Measurements from ENCODE around the gene CAP2.

Gene CAP2, protein sequence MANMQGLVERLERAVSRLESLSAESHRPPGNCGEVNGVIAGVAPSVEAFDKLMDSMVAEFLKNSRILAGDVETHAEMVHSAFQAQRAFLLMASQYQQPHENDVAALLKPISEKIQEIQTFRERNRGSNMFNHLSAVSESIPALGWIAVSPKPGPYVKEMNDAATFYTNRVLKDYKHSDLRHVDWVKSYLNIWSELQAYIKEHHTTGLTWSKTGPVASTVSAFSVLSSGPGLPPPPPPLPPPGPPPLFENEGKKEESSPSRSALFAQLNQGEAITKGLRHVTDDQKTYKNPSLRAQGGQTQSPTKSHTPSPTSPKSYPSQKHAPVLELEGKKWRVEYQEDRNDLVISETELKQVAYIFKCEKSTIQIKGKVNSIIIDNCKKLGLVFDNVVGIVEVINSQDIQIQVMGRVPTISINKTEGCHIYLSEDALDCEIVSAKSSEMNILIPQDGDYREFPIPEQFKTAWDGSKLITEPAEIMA
- 0 reads per million in 2 donors for total RNA-seq

DNA sequence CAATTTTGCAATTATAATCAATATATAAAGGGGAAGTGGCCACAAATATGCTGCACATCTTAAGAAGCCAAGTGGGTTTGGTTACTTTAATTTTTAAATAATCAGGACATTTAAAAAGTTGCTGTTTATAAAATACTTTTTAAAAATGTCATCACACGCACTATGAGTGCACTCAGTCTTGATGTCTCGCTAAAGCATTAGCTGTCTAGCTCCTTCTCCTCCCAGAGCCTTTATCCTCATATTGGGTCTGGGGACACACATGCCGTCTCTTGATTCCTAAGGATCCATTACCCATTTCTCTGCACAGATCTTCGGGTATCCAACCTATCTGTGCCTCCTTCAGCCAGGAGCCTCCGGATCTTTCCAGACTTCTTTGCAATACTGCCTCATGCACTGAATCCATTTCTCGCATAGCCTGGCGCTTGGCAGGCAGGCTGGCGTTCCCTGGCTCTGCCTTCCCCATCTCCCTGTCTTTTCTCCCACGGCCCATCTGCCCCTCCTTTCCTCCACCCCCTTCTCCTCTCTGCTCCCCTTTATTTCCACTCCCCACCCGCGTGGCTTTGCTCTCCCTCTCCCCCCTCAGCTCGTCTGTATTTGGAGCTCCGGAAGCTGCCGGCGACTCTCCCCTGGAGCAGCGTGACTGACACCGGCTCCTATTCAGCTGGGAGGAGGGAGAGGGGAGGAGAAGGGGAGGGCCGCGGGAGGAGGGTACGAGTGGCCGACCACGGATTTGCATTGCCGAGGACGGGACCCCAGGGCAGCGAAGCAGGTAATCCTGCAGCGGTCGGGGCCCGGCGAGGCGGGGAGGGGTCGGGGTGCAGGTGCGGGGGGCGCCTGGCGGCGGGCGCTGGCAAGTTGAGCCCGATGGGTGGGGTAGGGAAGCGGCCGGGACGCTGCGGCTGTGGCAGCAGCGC, at the start of gene CAP2:
CAP2 (plus strand) TSS at position 618 of the 914 bp plus-strand sequence. CDS start 27,961 bp downstream, outside the sequence.
- no peak for DNase-seq

DNA sequence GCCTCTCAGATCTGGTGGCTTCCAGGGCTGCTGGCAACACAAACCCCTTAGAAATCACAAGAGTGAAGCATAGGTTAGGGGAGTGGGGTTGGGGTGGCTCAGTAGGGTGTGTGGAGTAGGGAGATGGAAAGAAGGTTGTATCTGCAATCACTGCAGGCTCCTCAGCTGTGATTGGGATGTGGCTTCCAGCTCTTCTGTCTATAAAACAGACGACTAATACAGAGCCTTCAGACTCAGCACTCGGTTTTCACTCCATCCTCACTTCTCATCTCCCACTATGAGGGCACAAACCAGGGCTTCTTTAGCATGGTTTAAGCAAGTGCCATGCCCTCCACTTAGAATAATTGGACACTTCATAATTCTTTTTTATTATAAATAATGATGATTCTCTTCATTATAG, 46.4 kb upstream of the CAP2 start:
- no peak for DNase-seq

DNA sequence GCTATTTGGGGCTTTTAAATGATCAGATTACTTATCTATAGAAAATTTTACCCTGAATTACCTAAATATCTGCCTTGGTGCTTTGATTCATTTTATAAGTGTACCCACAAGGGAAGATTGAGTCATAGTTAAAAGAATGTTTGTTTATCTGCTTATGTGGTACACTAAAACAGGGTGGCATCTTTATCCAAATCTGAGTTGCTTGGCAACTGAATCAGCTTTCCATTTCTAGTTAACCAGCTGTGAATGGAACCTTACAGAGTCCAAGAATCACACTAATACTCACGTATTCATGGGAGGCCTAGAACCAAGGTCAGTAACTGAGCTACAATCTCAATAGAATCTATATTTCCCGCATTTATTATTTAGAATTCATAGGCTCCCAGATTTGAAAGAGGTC, 44.0 kb upstream of the CAP2 start:
- DNase-seq, result no peak

DNA sequence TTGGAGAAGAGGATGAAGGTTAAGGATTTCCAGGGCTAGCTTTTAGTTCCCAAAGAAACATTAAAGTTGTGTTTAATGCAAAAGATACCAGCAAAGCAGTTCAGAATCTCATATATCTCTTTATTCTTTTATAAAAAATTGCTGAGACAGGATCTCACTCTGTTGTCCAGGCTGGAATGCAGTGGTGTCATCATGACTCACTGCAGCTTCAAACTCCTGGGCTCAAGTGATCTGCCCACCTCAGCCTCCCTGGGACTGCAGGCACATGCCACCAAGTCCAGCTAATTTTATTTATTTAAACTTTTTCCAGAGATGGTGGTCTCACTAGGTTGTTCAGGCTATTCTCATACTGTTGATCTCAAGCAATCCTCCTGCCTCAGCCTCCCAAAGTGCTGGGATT, 41.1 kb upstream of the CAP2 start:
- no peak for DNase-seq

DNA sequence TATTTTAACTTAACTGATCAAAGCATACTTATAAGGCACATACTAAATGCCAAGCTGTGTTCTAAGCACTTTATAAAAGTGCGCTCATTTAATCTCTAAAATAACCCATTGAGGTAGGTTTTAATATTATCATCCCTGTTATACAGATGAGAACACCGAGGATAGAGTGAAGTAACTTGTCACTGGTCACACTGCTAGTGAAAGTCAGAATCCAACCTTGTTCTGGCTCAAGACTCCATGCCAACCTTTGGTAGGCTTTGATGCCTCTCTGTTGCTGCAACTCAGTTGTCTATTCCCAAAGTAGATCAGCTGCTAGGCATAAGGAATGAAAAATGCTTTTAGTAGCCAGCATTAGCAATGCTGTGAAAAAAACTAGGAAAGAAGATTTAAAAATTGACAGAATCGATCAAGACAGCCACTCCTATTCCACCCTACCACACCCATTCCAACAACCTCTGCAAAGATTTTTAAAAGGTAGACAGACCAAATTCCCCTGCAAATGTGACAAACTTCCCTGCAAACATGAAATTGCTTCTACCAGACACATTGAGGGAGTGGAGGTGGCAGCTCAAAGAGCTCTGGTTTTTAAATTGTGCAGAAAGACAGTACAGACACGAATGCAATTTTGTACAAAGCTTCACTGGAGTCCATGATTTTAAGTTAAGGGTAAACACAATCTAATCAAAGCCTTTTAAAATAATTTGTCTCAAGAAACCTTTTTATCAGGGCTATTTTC, 39.8 kb upstream of the CAP2 start:
- DNase-seq, result no peak

DNA sequence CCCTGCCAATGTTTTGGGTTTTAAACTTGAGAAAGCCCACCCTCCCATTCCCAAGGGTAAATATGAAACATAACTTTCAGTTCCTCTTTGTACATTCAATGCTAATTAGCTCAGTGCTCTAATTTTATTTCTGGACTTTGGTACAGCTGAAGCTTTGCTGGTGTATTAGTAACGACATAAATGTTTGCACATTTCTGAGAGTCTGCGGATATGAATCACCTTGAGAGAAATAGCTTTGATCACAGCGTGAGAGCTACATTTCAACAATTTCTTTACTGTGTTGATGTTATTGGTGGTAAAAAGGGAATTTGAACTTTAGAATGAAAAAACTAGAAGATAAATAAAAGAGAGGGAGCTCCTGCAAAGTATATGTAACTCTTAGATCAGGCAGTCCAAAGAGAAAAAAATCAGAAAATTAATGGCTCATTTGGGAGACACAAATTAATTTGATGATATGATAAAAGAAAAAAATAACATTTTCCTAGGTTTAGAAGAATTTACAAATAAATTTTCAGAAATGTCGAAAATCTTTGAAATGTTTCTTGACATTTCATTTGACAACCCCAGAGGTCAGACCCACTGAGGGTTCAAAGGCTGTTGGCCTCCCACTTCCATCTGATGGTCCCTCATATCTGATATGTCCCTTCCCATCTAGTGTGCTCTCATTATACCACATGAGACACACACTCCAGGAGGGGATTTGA, 38.5 kb upstream of the CAP2 start:
- DNase-seq, result no peak

DNA sequence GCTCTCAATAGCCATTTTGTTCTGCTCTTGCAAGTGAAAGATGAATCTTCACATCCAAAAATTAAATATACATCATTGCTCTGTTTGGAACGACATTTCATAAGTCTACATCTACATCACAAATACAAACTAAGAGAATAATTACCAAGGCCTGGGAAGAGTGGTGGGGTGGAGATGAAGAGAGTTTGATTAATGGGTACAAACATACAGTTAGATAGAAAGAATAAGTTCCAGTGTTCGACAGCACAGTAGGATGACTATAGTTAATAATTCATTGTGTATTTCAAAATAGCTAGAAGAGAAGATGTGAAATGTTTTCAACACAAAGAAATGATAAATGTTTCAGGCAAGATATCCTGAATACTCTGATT, 38.0 kb upstream of the CAP2 start:
- no peak for DNase-seq

DNA sequence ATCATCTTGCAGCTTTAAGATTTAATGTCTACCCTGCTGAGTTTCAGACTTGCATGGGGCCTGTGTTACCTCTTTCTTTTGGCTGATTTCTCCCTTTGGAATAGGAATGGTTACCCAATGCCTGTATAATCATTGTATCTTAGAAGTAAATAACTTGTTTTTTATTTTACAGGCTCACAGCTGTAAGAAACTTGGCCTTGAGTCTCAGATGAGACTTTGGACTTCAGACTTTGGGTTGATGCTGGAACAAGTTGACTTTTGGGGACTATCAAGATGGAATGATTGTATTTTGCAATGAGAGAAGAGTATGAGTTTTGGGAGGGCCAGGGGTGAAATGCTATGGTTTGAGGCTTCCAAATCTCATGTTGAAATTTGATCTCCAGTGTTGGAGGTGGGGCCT, 34.9 kb upstream of the CAP2 start:
- DNase-seq, result no peak

DNA sequence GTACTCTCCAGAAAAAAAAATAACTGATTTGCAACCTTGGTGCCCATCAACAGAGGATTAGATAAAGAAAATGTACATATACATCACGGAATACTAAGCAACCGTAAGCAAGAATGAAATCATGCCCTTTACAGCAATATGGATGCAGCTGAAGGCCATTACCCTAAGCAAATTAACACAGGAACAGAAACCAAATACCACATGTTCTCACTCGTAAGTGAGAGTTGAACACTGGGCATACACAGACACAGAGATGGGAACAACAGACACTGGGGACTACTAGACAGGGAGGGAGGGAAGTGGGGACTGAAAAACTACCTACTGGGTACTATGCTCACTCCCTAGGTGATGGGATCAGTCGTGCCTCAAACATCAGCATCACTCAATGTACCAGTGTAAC, 32.8 kb upstream of the CAP2 start:
- DNase-seq, result no peak

DNA sequence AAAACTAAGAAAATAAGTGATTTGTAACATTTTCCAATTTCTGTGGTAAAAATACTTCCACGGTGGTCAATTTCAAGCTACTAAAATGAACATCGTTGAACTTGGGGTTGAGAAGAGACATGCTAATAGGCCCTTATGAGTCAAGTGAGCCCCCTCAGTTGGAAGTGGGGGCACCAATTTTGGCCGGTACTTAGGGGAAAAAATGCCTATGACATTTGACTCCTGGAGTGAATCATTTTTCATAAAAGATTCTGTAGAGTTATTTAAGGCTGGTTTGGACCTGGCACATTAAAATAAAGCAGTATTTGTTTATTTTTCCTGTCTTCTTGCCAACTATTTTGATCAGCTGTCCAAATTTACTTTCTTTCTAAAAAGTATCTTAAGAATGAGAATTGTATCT, 32.4 kb upstream of the CAP2 start:
- no peak for DNase-seq

DNA sequence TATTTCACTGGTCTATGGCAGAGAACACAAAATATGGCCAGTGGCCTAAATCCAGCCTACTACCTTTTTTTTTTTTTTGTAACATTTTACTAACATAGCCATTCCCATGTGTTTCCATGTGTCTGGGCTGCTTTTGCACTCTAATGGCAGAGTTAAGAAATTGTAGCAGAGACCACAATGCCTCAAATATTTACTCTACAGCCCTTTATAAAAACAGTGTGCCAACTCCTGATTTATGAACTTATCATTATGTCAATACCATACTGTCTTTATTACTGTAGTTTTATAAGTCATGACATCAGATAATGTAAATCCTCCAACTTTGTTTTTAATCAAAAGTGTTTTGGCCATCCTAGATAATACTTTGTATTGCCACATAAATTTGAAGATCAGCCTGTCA, 27.4 kb upstream of the CAP2 start:
- no peak for DNase-seq

DNA sequence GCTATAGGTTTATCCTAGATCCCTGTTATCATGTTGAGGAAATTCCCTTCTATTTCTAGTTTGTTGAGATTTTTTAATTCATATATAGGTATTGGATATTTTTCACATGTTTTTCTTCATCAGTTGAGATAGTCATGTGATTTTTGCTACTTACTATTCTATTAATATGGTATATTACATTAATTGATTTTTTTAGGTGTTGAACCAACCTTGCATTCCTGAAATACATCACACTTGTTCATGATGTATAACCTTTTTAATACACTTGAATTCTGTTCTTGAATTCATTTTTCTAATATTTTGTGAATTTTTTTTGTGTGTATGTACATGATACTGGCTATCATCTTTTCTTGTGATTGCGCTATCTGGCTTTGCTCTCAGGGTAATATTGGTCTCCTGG, 25.5 kb upstream of the CAP2 start:
- DNase-seq, result no peak

DNA sequence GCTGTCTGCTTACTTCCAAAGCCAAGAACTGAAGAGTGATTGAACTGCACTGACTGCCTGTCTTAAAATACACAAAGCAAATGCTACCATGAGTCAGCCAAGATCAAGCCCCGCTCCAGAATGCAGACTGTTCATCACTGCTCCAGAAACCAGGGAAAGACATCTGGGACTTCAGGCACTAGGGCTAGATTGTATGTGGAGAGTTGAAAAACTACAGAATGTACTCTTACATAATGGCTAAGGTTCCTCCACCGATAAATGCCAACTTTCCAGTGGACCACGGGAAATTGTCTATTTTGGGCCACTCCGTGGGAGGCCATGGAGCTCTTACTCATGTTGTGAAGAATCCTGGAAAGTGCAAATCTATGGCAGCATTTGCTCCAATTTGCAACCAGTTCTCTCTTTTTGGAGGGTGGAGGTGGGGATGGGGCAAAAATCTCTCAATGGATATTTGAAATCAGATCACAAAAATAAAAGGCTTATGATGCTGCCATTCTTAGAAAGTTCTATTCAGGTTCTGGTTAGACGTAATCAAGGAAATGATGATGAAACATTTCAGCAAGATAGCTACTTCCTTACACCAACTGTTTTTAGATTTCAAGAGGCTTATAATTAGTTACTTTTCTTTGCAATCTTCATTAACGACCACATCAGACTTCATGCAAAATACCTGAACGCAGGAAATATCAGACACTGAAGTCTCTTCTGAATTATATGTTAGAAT, 11.8 kb upstream of the CAP2 start:
- DNase-seq, result no peak

DNA sequence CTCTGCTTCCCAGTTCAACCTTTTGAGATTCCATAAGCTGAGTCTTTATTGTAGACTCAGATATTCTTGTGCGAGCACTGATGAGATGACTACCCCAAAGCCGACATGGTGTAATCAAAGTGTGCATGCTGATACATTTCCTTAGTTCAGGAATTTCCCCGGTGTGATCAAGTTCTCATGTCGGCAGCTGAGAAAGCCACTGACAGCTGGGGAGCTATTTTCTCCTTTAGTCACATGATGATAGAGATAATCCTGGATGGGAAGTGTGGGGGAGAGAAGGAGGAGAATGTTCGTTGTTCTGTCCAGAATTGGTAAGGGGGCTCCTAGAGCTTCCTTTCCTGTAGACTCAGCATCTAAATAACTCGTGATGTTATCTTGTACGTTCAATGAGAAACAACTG, 7.7 kb upstream of the CAP2 start:
- no peak for DNase-seq

DNA sequence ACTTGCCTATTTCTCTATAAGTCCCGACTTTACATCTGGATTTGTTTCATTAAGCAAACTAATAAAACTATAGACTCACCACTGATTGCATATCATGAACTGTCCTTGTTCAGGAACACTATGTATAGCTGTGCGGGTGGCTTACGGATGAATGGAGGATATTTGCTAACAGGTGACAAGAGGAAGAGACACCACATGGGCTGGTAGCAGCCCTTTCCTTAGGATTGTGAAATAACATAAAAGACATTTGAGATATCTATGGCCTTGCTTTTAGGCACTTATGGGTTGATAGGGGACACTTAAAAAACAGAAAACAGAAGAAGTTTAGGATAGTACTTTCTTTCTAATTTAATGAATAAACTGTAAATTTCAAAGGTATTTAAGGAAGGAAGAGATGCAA, 5.0 kb upstream of the CAP2 start:
- DNase-seq, result no peak

DNA sequence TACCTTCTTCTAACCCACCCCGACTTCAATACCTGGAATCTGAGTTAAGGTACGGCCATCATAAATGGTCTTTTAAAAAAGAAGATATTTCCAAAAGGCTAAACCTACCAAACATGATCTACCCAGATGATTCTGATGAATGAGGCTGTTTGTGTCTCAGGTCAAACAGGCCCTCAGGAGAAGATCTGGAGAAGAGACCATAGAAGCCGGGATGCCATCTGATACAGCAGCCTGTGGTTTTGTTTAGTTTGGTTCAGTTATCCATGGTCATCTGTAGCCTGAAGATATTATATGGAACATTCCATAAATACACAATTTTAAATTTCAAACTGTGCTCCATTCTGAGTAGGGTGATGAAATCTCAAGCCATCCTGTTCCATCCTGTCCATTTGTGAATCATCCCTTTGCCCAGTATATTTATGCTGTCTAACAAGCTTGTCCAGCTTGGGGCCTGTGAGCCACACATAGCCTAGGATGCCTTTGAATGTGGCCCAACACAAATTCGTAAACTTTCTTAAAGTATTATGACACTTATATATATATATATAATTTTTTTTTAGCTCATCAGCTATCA, 4.0 kb upstream of the CAP2 start:
- DNase-seq, result no peak

DNA sequence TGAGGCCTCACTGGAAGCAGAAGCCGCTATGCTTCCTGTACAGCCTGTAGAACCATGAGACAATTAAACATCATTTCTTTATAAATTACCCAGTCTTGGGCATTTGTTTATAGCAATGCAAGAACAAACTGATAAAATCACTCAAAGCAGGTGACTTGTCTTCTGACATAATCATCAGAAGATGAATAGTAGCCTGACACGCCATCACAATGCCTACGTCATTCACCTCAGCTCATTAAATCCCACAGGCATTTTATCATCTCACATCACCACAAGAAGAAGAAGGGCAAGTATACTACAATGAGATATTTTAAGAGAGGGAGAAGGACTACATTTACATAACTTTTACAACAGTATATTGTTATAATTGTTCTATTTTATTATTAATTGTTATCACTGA, 3.1 kb upstream of the CAP2 start:
- DNase-seq, result no peak

DNA sequence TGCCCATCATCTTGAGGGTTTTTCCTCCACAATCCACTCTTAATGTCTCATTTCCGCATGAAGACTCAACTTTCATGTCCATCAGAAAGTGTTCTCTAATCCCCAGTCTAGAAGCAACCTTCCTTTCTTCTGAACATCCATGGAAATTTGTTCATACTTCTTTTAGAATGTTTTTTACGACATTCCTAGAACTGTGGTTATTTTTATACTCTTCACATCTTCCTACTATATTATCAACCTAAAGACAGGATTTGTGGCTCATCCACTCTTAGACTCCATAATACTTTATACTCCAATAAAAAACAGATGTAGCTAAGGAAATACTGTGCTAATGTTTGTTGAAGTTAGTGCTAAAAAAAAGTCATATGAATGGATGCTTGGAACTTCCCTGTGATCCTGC, 1.4 kb upstream of the CAP2 start:
- no peak for DNase-seq

DNA sequence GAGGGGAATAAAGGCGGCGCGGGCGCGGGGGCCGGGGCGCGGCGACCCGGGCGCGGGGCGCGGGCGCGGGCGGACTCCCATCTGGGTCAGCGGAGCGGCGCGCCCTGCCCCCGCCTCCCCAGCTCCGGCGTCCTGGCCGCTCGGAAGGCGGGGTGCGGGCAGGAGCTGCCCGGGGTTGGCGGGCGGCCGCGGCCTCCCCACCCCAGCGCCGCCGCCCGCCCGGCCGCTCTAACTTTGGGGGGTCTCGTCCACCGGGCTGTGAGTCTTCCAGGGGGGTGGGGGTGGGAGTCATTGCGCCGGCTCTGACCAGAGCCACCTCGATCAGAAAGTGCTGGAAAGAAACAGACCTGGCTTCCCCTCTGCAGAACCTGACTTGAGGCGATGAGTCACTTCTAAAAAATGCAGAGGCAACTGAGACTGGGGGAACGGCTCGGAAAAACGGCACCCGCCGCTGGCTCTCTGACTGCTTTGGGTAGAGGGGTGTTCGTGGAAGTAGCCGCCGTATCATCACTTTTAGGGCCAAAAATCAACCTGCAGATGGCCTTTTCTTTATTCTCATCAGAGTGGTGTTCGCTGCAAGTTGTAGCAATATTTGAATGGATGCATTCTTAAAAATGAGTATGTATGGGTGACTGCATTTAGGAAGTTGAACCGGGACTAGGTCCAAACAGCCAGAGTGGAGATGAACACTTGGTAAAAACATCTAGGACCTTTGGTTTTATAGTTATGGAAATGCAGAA, 667 bp downstream of the CAP2 start:
- no peak for DNase-seq

DNA sequence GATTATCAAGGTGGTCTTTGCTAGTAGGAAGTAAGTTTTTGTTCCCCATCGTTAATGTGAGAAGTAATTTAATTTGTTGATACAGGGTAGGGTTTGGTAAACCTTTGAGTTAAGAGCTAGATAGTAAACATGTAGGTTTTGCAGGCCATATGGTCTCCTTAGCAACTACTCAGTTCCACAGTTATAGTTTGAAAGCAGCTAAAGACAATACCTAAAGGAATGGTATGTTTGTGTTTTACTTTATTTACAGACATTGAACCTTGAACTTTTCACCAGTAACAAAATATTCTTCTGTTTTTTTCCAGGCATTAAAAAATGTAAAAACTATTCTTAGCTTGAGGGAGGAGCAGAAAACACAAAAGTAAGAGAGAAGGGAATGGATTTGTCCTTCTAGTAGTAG, 1.7 kb downstream of the CAP2 start:
- DNase-seq, result no peak

DNA sequence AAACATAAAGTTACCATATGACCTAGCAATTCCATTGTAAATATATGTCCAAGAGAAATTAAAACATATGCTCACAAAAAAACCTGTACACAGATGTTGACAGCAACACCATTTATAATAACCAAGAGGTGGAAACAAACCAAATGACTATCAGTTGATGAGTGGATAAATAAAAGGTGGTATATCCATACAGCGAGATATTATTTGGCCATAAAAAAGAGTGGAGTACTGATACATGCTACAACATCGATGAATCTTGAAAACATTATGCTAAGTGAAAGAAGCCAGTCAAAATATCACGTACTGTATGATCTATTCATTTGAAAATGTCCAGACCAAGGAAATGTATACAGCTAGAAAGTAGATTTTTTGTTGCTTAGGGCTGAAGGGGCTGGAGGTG, 2.9 kb downstream of the CAP2 start:
- no peak for DNase-seq
